ENCODE measurements around the gene OR2G3. TPM values are rescaled to one million over a fixed set of nuclear protein-coding genes. Genes with fewer than 3 reads are reported as not detected.

Gene OR2G3
- not detected in 2 replicates for total RNA-seq (2014; rRNA removed; shearing (Covaris generic))

DNA sequence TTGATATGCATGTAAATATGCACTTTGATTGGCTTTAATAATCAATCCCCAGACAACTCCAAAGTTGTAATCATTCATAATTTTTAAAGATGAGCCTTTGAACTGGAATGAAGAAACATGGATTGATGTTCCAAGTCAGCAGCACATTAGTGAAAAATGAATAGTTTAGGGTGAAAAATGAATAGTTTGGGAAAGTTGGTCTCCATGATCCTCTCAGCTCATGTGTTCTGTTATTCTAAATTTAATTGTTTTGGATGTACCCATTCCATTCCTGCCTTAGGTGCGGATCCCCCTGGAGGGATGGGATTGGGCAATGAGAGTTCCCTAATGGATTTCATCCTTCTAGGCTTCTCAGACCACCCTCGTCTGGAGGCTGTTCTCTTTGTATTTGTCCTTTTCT, at the start of gene OR2G3:
Gene OR2G3 (plus strand): TSS at position 301 of the 400 bp plus-strand sequence. CDS start 0 bp downstream, at position 301.

DNA sequence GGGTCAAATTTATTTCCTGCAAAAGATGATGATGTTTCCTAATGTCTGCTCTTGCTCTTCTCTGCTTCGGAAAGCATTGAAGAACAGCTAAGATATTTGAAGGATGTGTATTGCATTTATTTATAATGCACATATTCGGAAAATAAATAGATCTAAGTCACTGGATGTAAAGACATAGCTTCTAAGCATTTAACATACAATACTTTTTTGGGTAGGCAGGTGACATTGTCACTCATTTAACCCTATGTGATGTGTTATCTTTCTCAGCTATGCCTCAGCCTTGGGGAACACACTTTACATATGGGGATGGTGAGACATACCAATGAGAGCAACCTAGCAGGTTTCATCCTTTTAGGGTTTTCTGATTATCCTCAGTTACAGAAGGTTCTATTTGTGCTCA, 17.3 kb upstream of the OR2G3 start, which contains the start of gene OR2G2:
Gene OR2G2 (plus strand): TSS at position 301 of the 400 bp plus-strand sequence. CDS start 0 bp downstream, at position 301.

Small RNAs within 50 kb of the gene (small RNA-seq; reads per million reads assigned to genes)
- gene RF00026, result not detected

Other genes with a start within 250 kb of the OR2G3 start
- gene NLRP3, start 189.4 kb upstream of the OR2G3 start, total RNA-seq (2014; rRNA removed; shearing (Covaris generic)), result 0.53 and 2.0 TPM in 2 replicates
- not detected in 2 replicates for gene OR2B11, start 147.5 kb upstream of the OR2G3 start, total RNA-seq (2014; rRNA removed; shearing (Covaris generic))
- not detected in 2 replicates for gene OR2C3, start 69.1 kb upstream of the OR2G3 start, total RNA-seq (2014; rRNA removed; shearing (Covaris generic))
- gene GCSAML, start 56.5 kb upstream of the OR2G3 start, total RNA-seq (2014; rRNA removed; shearing (Covaris generic)), result not detected in 2 replicates
- gene OR2G2, start 17.2 kb upstream of the OR2G3 start, total RNA-seq (2014; rRNA removed; shearing (Covaris generic)), result not detected in 2 replicates
- gene OR13G1, start 74.2 kb downstream of the OR2G3 start, total RNA-seq (2014; rRNA removed; shearing (Covaris generic)), result not detected in 2 replicates
- gene OR6F1, start 111.1 kb downstream of the OR2G3 start, total RNA-seq (2014; rRNA removed; shearing (Covaris generic)), result not detected in 2 replicates
- not detected in 2 replicates for gene OR14K1, start 133.0 kb downstream of the OR2G3 start, total RNA-seq (2014; rRNA removed; shearing (Covaris generic))
- not detected in 2 replicates for gene OR14A2, start 142.6 kb downstream of the OR2G3 start, total RNA-seq (2014; rRNA removed; shearing (Covaris generic))
- not detected in 2 replicates for gene OR1C1, start 155.0 kb downstream of the OR2G3 start, total RNA-seq (2014; rRNA removed; shearing (Covaris generic))
- gene OR14A16, start 218.5 kb downstream of the OR2G3 start, total RNA-seq (2014; rRNA removed; shearing (Covaris generic)), result not detected in 2 replicates
- gene OR11L1, start 236.3 kb downstream of the OR2G3 start, total RNA-seq (2014; rRNA removed; shearing (Covaris generic)), result not detected in 2 replicates